GM23338 (cell line): ENCODE results near the gene CEND1. TPM values are rescaled to one million over a fixed set of nuclear protein-coding genes. Genes with fewer than 3 reads are reported as not detected.

ENCODE experiments used
- ATAC-seq: fragments of 200-7000 bp; cut with Tn5 transposase; 3 replicates; pipeline ENCODE4 v1.9.1; 2020
- DNase-seq: peaks from one replicate; pipeline ENCODE4 v3.0.0-alpha.2; 2015; ENCODE audit warnings: low spot score
- H2AFZ ChIP-seq: fragments of 200-600 bp; sonication (generic); 2 replicates; pipeline ENCODE4 v1.8.0; 2016; ENCODE audit warnings: antibody characterized with exemption, mild to moderate bottlenecking, moderate library complexity
- H3F3A ChIP-seq: fragments of 200-600 bp; sonication (generic); replicated peaks from 2 replicates; pipeline ENCODE4 v1.8.0; 2017; ENCODE audit warnings: antibody characterized with exemption, mixed run types, low read depth
- H3K27ac ChIP-seq: fragments of 200-600 bp; sonication (generic); 2 replicates; pipeline ENCODE4 v1.6.1; 2016; ENCODE audit warnings: low read depth
- H3K27me3 ChIP-seq: fragments of 200-600 bp; sonication (generic); 2 replicates; pipeline ENCODE4 v1.8.0; 2016; ENCODE audit warnings: mild to moderate bottlenecking, mixed run types, moderate library complexity; ENCODE audit not compliant: insufficient read depth
- H3K36me3 ChIP-seq: fragments of 200-600 bp; sonication (generic); 2 replicates; pipeline ENCODE4 v1.8.0; 2016; ENCODE audit warnings: mild to moderate bottlenecking; ENCODE audit not compliant: insufficient read depth
- H3K4me1 ChIP-seq: fragments of 200-600 bp; sonication (generic); 2 replicates; pipeline ENCODE4 v1.8.0; 2016; ENCODE audit warnings: mild to moderate bottlenecking, moderate library complexity; ENCODE audit not compliant: insufficient read depth
- H3K4me2 ChIP-seq: fragments of 200-600 bp; sonication (generic); 2 replicates; pipeline ENCODE4 v1.7.1; 2017; ENCODE audit warnings: mixed run types
- H3K4me3 ChIP-seq: fragments of 200-600 bp; sonication (generic); 2 replicates; pipeline ENCODE4 v1.6.1; 2016; ENCODE audit warnings: mixed run types
- H3K79me2 ChIP-seq: fragments of 200-600 bp; sonication (generic); replicated peaks from 2 replicates; pipeline ENCODE4 v1.8.0; 2017; ENCODE audit warnings: mild to moderate bottlenecking; ENCODE audit not compliant: insufficient read depth
- H3K9me2 ChIP-seq: fragments of 200-600 bp; sonication (generic); 2 replicates; pipeline ENCODE4 v1.8.0; 2017; ENCODE audit not compliant: insufficient read depth
- H4K20me1 ChIP-seq: fragments of 200-600 bp; sonication (generic); replicated peaks from 2 replicates; pipeline ENCODE4 v1.8.0; 2017; ENCODE audit warnings: mild to moderate bottlenecking; ENCODE audit not compliant: insufficient read depth
- H3K27ac Mint-ChIP-seq: 2 replicates; pipeline ENCODE4 v1.8.0; 2020; ENCODE audit warnings: inconsistent platforms, mild to moderate bottlenecking, moderate library complexity, mixed read lengths
- H3K27me3 Mint-ChIP-seq: 3 replicates; pipeline ENCODE4 v1.8.0; 2022; ENCODE audit warnings: low read depth, mild to moderate bottlenecking, moderate library complexity, mixed read lengths, inconsistent platforms; ENCODE audit not compliant: insufficient read depth, poor library complexity
- H3K36me3 Mint-ChIP-seq: 3 replicates; pipeline ENCODE4 v1.8.0; 2021; ENCODE audit warnings: low read depth, mild to moderate bottlenecking, inconsistent platforms, moderate library complexity, mixed read lengths
- H3K4me1 Mint-ChIP-seq: 3 replicates; pipeline ENCODE4 v1.8.0; 2020; ENCODE audit warnings: mild to moderate bottlenecking, inconsistent platforms, mixed read lengths
- H3K4me3 Mint-ChIP-seq: 3 replicates; pipeline ENCODE4 v1.8.0; 2021; ENCODE audit warnings: moderate library complexity, mild to moderate bottlenecking, inconsistent platforms, mixed read lengths
- H3K9me3 Mint-ChIP-seq: 3 replicates; pipeline ENCODE4 v1.8.0; 2020; ENCODE audit warnings: moderate library complexity, mild to moderate bottlenecking, inconsistent platforms, mixed read lengths
- CREB1 ChIP-seq: fragments of 250-450 bp; sonication (Bioruptor Pico); IDR thresholded peaks from 2 replicates; pipeline ENCODE4 v1.5.0; 2020; ENCODE audit warnings: low read depth, mild to moderate bottlenecking, moderate library complexity
- CTCF ChIP-seq, 2 experiments: fragments of 200-600 bp in 1 of 2; sonication (generic) in 1 of 2; conservative IDR thresholded peaks; 2 replicates each; pipeline versions ENCODE4 v1.5.1 to v1.6.1; 2016 to 2017; ENCODE audit warnings: antibody characterized with exemption in 2 of 2, low read depth in 2 of 2, mild to moderate bottlenecking in 2 of 2, moderate library complexity in 1 of 2
- EZH2 ChIP-seq: fragments of 200-600 bp; sonication (generic); IDR thresholded peaks from one replicate; pipeline ENCODE4 v1.8.0; 2017; ENCODE audit warnings: antibody characterized with exemption, mild to moderate bottlenecking, low read depth; ENCODE audit not compliant: unreplicated experiment
- EZH2phosphoT487 ChIP-seq: fragments of 200-600 bp; sonication (generic); IDR thresholded peaks from one replicate; pipeline ENCODE4 v1.8.1; 2018; ENCODE audit warnings: antibody characterized with exemption; ENCODE audit not compliant: unreplicated experiment
- JUNB ChIP-seq: IDR thresholded peaks from one replicate; pipeline ENCODE4 v1.6.1; 2016; ENCODE audit warnings: antibody characterized with exemption; ENCODE audit not compliant: unreplicated experiment
- POLR2AphosphoS5 ChIP-seq: IDR thresholded peaks from 2 replicates; pipeline ENCODE4 v1.6.1; 2016; ENCODE audit warnings: antibody characterized with exemption, low read depth
- REST ChIP-seq: IDR thresholded peaks from one replicate; pipeline ENCODE4 v1.6.1; 2018; ENCODE audit warnings: antibody characterized with exemption; ENCODE audit not compliant: unreplicated experiment
- STAT1 ChIP-seq: IDR thresholded peaks from one replicate; pipeline ENCODE4 v1.6.1; 2016; ENCODE audit warnings: antibody characterized with exemption; ENCODE audit not compliant: unreplicated experiment
- ZNF114 ChIP-seq: fragments of 250-450 bp; sonication (Bioruptor Pico); IDR thresholded peaks from 2 replicates; pipeline ENCODE4 v1.5.0; 2020; ENCODE audit warnings: mild to moderate bottlenecking, moderate library complexity
- ZNF331 ChIP-seq: fragments of 250-450 bp; sonication (Bioruptor Pico); IDR thresholded peaks from 2 replicates; pipeline ENCODE4 v1.5.0; 2020; ENCODE audit warnings: low read depth, mild to moderate bottlenecking, moderate library complexity
- polyA plus RNA-seq: library from polyadenylated mRNA; unstranded; fragments of >200 nt; fragmentation: Nextera tagmentation; extraction: Ambion mirVana; gene quantifications from 2 replicates; pipeline ENCODE4 v1.2.1, GENCODE V29; 2016
- total RNA-seq: library from RNA; depleted of rRNA; stranded (reverse); fragments of >200 nt; shearing (Covaris generic); gene quantifications from 2 replicates; pipeline ENCODE4 v1.2.3, GENCODE V29; 2014
- TF ChIP-seq, protein P1 (sequence below): IDR thresholded peaks from 2 replicates; pipeline ENCODE4 v1.6.1; 2016; ENCODE audit warnings: antibody characterized with exemption
- TF ChIP-seq, protein P2 (sequence below): fragments of 250-450 bp; sonication (Bioruptor Pico); IDR thresholded peaks from 2 replicates; pipeline ENCODE4 v1.5.0; 2020; ENCODE audit warnings: mild to moderate bottlenecking, moderate library complexity

Gene CEND1
- total and polyA plus RNA-seq, 2 experiments from 2014 or later = 4.8 to 5.5 TPM

DNA sequence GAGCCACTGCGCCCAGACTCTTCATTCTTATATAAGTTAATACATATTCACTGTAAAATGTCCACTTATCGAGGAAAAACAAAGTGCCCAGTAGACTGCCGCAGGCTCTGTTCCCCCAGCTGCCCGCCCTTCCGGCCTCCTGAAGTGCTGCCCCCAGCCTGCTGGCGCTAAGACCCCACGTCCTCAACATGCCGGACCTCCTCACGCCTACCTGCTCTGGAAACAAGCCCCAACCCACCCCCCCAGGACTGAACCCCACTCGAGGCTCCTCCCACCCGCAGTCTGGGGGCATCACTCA is 13.7 kb downstream of the CEND1 start:
- H3K4me1 ChIP-seq = peaks cover 11% of the 10 kb centered on the region; the same call in 1 of the 2 replicates
- H3K79me2 ChIP-seq = peaks cover 43% of the 10 kb centered on the region
- peaks cover 4% of the 10 kb centered on the region; the same call in 1 of the 2 replicates for H3F3A ChIP-seq
- peaks cover 13% of the 10 kb centered on the region for H3K36me3 Mint-ChIP-seq
- H3K4me1 Mint-ChIP-seq = peaks cover 15% of the 10 kb centered on the region
- DNase-seq = no peak
- H2AFZ ChIP-seq = no peak overlapping the region
- TF ChIP-seq REST (no peak), ZNF331 (no peak), CTCF (conservative IDR thresholded peaks at IDR 0.05; ENCODE audit: low read depth in 2 of 2) (no peak), EZH2 (no peak), JUNB (no peak), STAT1 (no peak), POLR2AphosphoS5 (no peak), EZH2phosphoT487 (no peak), ZNF114 (CRISPR knock-in tag) (no peak), CREB1 (no peak)
- TF ChIP-seq, protein P1, sequence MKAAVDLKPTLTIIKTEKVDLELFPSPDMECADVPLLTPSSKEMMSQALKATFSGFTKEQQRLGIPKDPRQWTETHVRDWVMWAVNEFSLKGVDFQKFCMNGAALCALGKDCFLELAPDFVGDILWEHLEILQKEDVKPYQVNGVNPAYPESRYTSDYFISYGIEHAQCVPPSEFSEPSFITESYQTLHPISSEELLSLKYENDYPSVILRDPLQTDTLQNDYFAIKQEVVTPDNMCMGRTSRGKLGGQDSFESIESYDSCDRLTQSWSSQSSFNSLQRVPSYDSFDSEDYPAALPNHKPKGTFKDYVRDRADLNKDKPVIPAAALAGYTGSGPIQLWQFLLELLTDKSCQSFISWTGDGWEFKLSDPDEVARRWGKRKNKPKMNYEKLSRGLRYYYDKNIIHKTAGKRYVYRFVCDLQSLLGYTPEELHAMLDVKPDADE = no peak
- TF ChIP-seq, protein P2, sequence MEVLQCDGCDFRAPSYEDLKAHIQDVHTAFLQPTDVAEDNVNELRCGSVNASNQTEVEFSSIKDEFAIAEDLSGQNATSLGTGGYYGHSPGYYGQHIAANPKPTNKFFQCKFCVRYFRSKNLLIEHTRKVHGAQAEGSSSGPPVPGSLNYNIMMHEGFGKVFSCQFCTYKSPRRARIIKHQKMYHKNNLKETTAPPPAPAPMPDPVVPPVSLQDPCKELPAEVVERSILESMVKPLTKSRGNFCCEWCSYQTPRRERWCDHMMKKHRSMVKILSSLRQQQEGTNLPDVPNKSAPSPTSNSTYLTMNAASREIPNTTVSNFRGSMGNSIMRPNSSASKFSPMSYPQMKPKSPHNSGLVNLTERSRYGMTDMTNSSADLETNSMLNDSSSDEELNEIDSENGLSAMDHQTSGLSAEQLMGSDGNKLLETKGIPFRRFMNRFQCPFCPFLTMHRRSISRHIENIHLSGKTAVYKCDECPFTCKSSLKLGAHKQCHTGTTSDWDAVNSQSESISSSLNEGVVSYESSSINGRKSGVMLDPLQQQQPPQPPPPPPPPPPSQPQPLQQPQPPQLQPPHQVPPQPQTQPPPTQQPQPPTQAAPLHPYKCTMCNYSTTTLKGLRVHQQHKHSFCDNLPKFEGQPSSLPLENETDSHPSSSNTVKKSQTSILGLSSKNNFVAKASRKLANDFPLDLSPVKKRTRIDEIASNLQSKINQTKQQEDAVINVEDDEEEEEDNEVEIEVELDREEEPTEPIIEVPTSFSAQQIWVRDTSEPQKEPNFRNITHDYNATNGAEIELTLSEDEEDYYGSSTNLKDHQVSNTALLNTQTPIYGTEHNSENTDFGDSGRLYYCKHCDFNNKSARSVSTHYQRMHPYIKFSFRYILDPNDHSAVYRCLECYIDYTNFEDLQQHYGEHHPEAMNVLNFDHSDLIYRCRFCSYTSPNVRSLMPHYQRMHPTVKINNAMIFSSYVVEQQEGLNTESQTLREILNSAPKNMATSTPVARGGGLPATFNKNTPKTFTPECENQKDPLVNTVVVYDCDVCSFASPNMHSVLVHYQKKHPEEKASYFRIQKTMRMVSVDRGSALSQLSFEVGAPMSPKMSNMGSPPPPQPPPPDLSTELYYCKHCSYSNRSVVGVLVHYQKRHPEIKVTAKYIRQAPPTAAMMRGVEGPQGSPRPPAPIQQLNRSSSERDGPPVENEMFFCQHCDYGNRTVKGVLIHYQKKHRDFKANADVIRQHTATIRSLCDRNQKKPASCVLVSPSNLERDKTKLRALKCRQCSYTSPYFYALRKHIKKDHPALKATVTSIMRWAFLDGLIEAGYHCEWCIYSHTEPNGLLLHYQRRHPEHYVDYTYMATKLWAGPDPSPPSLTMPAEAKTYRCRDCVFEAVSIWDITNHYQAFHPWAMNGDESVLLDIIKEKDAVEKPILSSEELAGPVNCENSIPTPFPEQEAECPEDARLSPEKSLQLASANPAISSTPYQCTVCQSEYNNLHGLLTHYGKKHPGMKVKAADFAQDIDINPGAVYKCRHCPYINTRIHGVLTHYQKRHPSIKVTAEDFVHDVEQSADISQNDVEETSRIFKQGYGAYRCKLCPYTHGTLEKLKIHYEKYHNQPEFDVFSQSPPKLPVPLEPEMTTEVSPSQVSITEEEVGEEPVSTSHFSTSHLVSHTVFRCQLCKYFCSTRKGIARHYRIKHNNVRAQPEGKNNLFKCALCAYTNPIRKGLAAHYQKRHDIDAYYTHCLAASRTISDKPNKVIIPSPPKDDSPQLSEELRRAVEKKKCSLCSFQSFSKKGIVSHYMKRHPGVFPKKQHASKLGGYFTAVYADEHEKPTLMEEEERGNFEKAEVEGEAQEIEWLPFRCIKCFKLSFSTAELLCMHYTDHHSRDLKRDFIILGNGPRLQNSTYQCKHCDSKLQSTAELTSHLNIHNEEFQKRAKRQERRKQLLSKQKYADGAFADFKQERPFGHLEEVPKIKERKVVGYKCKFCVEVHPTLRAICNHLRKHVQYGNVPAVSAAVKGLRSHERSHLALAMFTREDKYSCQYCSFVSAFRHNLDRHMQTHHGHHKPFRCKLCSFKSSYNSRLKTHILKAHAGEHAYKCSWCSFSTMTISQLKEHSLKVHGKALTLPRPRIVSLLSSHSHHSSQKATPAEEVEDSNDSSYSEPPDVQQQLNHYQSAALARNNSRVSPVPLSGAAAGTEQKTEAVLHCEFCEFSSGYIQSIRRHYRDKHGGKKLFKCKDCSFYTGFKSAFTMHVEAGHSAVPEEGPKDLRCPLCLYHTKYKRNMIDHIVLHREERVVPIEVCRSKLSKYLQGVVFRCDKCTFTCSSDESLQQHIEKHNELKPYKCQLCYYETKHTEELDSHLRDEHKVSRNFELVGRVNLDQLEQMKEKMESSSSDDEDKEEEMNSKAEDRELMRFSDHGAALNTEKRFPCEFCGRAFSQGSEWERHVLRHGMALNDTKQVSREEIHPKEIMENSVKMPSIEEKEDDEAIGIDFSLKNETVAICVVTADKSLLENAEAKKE (CRISPR knock-in tag) = no peak
- no peak overlapping the region for H3K27ac ChIP-seq
- peak overlapping the region; percentile 87 for H3K4me3 Mint-ChIP-seq
- H3K9me2 ChIP-seq = no peaks in the 10 kb centered on the region
- peaks cover 25% of the 10 kb centered on the region for H4K20me1 ChIP-seq
- H3K27me3 Mint-ChIP-seq = peaks cover 16% of the 10 kb centered on the region
- no peaks in the 10 kb centered on the region for H3K27me3 ChIP-seq
- H3K27ac Mint-ChIP-seq = peak overlapping the region; percentile 82
- no peaks in the 10 kb centered on the region; the same call in 1 of the 2 replicates for H3K36me3 ChIP-seq
- H3K4me3 ChIP-seq = peak overlapping the region; percentile 87
- peak; percentile 0; the same call in 1 of the 3 replicates for ATAC-seq
- H3K9me3 Mint-ChIP-seq = no peaks in the 10 kb centered on the region
- peak overlapping the region; percentile 90 for H3K4me2 ChIP-seq
